ENCODE results near the gene KCTD14.
"Not testable (repeated sequence)": the region's sequence is repeated elsewhere in the genome, so short reads cannot be mapped to it uniquely, and the experiment has no call there.

The KCTD14 gene, protein sequence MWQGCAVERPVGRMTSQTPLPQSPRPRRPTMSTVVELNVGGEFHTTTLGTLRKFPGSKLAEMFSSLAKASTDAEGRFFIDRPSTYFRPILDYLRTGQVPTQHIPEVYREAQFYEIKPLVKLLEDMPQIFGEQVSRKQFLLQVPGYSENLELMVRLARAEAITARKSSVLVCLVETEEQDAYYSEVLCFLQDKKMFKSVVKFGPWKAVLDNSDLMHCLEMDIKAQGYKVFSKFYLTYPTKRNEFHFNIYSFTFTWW

GRCh38 chr11:78022397-78023396, at the start of gene KCTD14:
KCTD14 (minus strand) TSS chr11:78023276; CDS start chr11:78023249, 27 bp downstream.
- DNase-seq, result no peak

DNA sequence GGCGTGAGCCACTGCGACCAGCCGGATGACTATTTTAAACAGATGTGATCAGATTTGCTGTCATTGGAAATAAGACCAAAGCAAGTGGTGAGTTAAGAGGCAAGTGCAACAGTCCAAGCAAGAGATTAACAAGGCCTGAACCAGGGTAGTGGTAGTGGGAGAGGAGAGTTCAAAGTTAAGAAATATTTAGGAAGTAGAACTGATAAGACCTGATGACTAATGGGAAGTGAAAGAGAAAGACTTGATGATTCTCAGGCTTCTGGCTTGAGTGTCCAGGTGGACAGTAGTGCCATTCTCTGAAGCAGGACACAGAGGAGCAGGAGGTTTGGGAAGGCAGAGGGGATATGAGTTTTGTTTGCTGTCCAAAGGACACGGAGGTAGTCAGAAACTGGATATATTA, 49.4 kb upstream of the KCTD14 start:
- DNase-seq, result no peak

GRCh38 chr11:78071717-78072116, 48.6 kb upstream of the KCTD14 start:
- no peak for DNase-seq

GRCh38 chr11:78070621-78071020, 47.5 kb upstream of the KCTD14 start:
- no peak for DNase-seq

GRCh38 chr11:78069465-78069864, 46.4 kb upstream of the KCTD14 start:
- peak in 1 of 56 donors; percentile 18 for DNase-seq

DNA sequence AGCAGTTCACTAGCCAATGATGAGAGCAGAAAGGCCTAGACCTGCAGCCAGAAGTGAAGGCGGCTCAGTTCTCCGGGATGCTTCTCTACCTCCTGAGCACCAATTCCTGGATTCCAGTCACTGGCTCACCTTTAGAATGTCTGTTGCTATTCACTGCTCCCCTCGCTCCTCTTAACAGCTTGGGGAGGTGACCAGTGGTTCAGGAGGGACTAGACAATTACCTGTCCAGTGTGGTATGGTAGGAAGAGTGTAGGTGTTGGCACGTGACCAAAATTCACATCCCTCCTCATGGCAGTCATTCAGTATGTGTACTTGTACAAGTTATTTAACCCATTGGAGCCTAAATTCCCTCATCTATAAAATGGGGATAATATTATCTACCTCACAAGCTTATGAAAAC, 44.6 kb upstream of the KCTD14 start:
- no peak for DNase-seq

GRCh38 chr11:78066471-78066870, 43.4 kb upstream of the KCTD14 start:
- DNase-seq, result no peak

GRCh38 chr11:78065203-78065602, 42.1 kb upstream of the KCTD14 start:
- DNase-seq, result no peak

DNA sequence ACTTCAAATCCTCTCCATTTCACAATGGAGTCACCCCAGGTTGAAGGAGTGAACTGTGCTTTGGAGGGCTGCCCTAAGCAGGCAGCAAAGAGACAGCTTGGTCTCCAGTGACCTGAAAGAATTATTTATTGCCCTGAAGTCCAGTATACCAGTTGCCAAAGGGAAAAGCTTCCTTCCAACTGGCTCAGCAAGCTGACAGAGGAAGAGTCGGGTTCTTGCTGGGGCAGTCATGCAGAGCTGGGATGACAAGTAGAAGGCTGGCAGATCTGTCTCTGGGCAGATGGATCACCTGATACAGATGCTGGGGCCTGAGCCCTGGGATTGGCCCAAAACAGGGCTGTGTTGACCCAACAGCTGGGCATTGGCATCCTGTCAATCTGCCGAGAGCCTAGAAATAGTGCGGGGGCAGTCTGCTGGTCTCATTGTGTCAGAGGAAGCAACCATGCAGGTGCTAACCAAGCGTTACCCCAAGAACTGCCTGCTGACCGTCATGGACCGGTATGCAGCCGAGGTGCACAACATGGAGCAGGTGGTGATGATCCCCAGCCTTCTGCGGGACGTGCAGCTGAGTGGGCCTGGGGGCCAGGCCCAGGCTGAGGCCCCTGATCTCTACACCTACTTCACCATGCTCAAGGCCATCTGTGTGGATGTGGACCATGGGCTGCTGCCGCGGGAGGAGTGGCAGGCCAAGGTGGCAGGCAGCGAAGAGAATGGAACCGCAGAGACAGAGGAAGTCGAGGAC, 40.5 kb upstream of the KCTD14 start, which contains the start of gene THRSP:
TSS of gene THRSP (plus strand) at position 422 of the 742 bp plus-strand sequence. CDS start at position 443, 21 bp downstream.
- DNase-seq, result peak in 2 of 56 donors; percentile 6 to 18

DNA sequence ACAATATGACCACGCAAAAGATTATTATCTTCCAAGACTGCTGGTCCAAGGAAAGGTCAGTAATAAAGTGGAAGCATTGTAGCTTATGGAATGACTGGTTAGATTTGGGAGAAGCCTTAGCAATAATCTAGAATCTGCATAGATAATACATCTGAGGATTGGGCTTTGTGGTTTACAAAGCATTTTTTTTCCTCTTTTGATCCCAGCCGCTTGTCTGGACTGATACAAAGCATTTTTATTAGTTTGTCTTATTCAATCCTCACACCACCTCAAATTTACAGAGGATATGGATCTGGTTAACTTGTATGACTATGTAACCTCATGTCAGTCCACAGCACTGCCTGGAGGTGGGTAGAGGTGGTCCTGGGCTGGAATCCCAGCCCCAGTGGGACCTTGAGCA, 39.6 kb upstream of the KCTD14 start:
- DNase-seq, result no peak

DNA sequence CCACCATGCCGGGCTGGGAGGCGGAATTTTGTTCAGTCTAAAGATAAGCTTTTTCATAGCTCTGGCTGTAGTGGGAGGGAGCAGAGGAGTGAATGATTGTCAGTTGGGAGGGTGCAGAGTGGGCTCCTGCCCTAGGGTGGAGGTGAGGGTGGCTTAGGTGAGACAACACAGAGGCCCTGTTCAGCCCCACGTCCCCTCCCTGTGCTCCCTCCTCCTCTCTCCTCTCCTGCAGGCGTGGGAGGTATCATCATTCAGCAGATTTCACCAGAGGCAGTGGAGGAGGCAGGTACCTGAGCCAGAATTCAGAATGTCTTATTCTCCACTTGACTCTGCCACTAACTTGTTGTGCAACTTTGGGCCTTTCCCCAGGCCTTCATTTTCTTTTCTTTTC, 38.8 kb upstream of the KCTD14 start:
- DNase-seq, result peak in 37 of 56 donors; percentile 14 to 87 (median 55)

DNA sequence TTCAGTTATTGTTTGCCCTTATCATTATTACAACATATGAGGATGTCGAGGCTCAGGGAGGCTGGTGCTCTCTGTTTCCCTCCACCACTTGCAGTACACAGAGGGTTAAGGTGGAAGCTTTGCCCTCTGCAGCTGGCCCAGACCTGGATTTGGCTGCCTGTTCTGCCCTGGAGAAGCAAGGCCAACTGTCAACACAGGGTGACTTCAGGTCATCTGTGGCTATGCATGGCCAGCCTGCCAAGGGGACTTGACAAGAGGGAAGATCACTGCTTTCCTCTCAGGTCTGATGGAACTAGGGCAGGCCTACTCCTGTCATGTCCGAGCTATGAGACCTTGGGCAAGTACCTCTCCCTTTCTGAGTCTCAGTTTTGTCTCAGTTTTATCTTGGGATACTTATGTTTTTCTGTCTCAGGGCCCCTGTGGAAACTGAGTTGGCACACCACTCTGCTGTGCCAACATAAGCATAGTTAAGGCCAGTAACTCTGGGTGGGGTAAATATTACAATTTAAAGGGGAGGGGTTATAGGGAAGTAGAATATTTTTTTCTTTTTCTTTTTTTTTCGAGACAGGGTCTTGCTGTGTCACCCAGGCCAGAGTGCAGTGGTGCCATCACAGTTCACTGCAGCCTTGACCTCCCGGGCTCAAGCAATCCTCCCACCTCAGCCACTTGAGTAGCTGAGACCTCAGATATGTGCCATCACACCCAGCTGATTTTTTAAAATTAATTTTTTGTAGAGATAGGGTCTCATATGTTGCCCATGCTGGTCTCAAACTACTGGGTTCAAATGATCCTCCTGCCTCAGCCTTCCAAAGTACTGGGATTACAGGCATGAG, 38.2 kb upstream of the KCTD14 start:
- DNase-seq, result no peak

GRCh38 chr11:78060533-78060932, 37.5 kb upstream of the KCTD14 start:
- DNase-seq, result no peak

DNA sequence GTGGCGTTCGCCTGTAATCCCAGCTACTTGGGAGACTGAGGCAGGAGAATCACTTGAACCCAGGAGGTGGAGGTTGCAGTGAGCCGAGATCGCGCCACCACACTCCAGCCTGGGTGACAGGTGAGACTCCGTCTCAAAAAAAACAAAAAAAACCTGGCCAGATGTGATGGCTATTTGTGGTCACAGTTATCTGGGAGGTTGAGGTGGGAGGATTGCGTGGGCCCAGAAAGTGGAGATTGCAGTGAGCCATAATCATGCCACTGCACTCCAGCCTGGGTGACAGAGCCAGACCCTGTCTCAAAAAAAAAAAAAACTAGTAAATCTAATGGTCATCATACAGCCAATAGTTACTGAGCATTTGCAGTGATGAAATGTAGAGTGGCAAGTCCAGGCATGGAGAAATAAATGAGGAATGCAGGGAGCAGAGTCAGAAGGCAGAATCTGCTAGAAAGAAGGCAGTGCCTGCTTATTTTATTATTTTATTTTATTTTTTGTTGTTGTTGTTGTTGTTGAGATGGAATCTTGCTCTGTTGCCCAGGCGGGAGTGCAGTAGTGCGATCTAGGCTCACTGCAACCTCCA, 36.8 kb upstream of the KCTD14 start:
- not testable (repeated sequence) for DNase-seq

GRCh38 chr11:78057462-78058055, 34.5 kb upstream of the KCTD14 start:
- no peak for DNase-seq

DNA sequence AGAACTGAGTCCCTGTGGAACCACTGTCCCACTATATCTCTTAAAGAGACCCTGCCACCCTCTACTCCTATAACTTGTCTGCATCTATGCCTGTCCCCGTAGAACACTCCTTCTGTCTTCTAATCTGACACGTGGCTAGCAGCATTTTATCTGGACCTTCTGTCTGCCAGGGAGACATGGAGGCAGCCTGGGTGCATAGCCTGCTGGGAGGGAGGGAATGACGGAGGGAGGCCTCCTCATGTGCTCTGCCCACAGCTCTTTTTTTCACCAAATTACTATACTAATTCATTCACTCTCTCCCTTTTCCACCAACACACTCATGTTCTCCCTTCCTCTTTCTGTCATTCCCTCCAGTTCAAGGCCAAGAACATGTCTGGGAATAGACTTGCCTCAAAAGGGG, 33.0 kb upstream of the KCTD14 start:
- DNase-seq, result no peak

GRCh38 chr11:78054971-78055370, 31.9 kb upstream of the KCTD14 start:
- no peak for DNase-seq

- DNase-seq, result no peak
Observed at GRCh38 chr11:78050964-78051831, 28.1 kb upstream of the KCTD14 start.

- no peak for DNase-seq
Observed at GRCh38 chr11:78049348-78049747, 26.3 kb upstream of the KCTD14 start.
